HFF-Myc (cell line): ENCODE measurements around the gene RS1.

ENCODE experiments used
- DNase-seq: peaks from one replicate; pipeline ENCODE4 v3.0.0-alpha.2; 2011; ENCODE audit warnings: low read depth; ENCODE audit errors: extremely low read depth
- H3K4me3 ChIP-seq: replicated peaks from 2 replicates; pipeline ENCODE4 v1.5.1; 2011; ENCODE audit warnings: low read depth, mild to moderate bottlenecking, control low read depth, low read length
- TF ChIP-seq, protein P1 (sequence below): IDR thresholded peaks from 2 replicates; pipeline ENCODE4 v1.5.1; 2012; ENCODE audit warnings: mild to moderate bottlenecking, low read depth, low read length, control low read depth; ENCODE audit errors: missing control alignments

The RS1 gene

DNA sequence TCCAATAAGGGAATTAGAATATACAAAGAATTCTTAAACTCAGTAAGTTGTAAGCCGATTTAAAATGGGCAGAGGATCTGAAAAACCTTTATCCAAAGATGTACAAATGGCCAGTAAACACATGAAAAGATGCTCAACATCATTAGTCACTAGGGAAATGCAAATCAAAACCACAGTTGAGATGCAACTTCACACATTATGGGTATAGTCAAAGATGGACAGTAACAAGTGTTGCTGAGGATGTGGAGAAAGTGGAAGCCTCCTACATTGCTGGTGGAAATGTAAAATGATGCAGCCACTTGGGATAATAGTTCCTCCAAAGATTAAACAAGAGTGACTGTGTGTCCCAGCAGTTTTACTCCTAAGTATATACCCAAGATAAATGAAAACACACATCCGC lies 32.6 kb downstream of the RS1 start:
- DNase-seq, result no peak
- no peak overlapping the region for H3K4me3 ChIP-seq
- TF ChIP-seq, protein P1, sequence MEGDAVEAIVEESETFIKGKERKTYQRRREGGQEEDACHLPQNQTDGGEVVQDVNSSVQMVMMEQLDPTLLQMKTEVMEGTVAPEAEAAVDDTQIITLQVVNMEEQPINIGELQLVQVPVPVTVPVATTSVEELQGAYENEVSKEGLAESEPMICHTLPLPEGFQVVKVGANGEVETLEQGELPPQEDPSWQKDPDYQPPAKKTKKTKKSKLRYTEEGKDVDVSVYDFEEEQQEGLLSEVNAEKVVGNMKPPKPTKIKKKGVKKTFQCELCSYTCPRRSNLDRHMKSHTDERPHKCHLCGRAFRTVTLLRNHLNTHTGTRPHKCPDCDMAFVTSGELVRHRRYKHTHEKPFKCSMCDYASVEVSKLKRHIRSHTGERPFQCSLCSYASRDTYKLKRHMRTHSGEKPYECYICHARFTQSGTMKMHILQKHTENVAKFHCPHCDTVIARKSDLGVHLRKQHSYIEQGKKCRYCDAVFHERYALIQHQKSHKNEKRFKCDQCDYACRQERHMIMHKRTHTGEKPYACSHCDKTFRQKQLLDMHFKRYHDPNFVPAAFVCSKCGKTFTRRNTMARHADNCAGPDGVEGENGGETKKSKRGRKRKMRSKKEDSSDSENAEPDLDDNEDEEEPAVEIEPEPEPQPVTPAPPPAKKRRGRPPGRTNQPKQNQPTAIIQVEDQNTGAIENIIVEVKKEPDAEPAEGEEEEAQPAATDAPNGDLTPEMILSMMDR, result no peak

DNA sequence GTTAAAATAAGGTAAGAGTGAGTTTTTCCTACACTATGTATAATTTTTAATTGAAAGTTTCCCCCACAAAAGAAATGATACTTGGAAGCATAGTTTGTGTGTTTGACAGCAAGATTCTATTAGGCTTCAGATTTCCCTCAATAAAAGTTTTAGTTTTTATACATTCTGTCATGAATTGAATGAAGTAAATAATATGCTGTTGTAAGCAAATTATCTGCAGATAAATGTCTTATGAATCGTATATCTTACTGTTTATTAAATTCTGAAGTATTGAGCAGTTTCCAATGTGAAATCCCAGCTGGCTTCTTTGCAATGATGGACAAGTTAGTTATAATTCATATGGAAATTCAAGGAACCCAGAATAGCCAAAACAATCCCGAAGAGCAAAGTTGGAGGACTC lies 33.5 kb downstream of the RS1 start:
- DNase-seq, result no peak
- no peak overlapping the region for H3K4me3 ChIP-seq
- TF ChIP-seq, protein P1, result no peak

DNA sequence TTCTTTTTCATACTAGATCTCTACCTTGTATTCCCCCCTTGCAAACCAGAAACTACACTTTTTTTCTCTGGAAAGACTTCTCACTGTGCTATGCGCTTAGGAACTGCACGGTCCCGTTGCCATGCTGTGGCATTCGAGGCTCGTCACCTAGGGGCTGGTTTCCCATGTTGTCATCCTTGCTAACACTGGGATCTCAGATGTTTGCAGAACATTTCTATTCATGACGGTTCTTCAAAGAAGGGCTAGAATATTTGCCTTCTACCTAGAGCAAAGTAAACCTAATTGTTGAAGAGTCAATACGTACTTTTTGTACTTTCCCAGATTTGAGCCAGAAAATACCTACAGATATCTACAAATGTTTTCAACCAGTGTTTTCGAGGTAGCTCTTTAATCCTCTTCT lies 41.0 kb downstream of the RS1 start:
- no peak overlapping the region for H3K4me3 ChIP-seq
- no peak for DNase-seq
- TF ChIP-seq, protein P1, result no peak

DNA sequence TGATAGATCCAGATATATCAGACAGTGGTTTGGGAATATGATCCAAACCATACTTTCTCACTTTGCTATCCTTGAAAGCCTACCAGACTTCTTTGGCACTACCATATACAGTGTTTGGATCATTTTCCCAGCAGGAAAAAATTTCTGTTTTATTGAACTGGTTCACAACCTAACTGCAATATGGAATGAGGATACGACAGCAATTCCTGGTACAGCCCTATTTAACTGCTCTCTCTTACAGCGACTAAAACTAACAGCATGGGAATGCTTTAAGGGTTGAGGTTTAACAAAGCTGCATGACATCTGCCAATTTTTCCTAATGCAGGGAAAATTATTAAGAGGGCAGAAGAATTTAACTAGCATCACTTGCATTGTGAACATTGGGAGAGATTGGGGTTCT lies 47.3 kb downstream of the RS1 start:
- DNase-seq, result no peak
- H3K4me3 ChIP-seq, result no peak overlapping the region
- TF ChIP-seq, protein P1, result no peak

DNA sequence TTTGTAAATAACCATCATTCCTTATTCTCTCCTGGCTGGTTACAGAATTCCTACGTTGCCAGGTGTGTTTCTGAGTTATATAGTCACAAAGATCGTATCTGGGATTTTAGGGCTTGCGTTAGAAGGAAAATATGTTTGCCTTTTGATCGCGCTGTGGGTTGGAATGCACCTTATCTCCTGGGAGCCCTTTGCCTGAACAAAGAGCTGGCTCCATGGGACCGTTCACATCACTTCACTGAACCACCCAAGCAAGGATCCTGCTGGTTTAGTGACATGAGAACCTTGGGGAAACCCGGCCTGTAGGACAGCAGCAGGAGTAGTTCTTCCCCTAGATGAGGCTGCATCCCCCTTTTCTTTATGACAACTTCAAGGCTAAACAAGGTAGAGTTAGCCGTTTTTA lies 51.6 kb downstream of the RS1 start:
- TF ChIP-seq, protein P1, result no peak
- no peak for DNase-seq
- H3K4me3 ChIP-seq, result no peak overlapping the region

DNA sequence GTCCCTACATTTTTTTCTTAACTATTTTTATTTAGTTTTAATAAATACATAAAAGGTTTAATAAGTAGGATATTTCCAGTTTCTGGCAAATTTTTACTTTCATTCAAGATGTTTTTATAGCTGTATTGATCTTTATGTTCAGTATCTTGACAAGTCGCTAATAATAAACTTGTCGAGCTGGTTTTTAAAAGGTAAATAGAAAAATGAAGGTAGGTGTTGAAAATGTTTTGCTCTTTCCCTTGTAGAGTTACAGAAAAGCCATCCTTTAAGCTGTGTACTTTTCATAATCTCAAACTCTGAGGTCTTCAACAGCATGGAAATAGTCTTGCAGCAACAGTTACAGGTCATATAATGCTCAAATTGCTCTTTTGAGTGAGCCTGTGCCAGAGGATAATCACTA lies 52.6 kb downstream of the RS1 start:
- H3K4me3 ChIP-seq, result no peak overlapping the region
- no peak for DNase-seq
- TF ChIP-seq, protein P1, result no peak

DNA sequence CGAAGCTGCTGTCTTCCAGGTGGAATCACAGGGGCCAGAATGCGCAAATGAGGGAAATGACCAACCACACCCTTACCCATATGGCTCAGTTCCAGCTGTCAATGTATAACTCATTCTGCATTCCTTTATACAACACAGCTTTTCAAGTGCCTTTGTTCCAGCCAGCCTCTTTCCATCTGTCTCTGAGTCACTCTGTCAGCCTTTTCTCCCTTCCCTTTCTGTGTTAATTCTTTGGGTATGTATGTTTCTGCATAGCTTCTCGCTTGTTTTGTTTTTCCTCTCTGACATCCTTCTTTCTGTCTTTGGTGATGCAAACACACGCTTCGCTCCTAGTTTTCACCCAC lies 54.5 kb downstream of the RS1 start:
- H3K4me3 ChIP-seq, result no peak overlapping the region
- TF ChIP-seq, protein P1, result no peak
- DNase-seq, result peak; percentile 10
